GM21737 (cell line): ENCODE measurements around the gene PLCH1.

ENCODE experiments used
- ATAC-seq: cut with Tn5 transposase; IDR thresholded peaks from one replicate; pipeline ENCODE4 v1.9.1; 2021; ENCODE audit warnings: mild to moderate bottlenecking, moderate library complexity; ENCODE audit not compliant: unreplicated experiment

The PLCH1 gene

DNA sequence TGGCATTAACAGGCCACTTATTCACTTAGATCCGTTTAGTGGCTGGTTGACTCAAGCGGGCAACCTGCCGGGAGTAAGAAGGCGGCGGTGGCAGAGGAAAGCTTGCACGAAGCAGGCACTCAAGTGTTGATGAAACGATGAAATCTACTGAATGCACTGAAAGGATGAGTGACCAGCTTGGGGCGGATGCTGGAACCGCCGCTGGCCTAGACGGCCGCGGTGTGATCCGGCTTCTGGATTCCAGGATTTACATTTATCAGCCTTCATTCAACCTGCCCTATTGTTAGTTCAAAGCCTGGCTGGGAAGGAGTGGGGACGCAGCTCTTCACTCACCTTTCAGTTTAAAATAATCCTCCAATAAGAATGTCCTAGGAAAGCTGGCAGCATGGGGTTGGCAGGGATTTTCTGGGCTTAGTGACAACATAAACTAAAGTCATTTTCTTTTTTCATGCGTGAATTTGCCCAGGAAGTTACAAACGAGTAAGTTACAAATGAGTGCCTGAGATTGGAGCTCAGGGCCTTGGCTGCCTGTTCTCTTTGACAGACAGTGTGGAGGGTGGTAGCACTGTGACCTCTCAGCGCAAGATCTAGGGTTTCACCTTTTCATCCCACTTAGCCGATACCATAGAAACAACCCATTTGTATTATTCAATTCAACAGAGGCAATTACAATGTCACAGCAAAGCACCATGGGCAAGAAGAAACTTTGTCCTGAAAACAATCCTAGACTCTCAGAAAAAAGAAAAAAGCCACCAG, 1.1 kb upstream of the PLCH1 start:
- ATAC-seq: no peak

- ATAC-seq: peak; percentile 47
Measured at GRCh38 chr3:155744010-155744625, 753 bp downstream of the PLCH1 start.

GRCh38 chr3:155743606-155744005, 1.3 kb downstream of the PLCH1 start:
- no peak for ATAC-seq

DNA sequence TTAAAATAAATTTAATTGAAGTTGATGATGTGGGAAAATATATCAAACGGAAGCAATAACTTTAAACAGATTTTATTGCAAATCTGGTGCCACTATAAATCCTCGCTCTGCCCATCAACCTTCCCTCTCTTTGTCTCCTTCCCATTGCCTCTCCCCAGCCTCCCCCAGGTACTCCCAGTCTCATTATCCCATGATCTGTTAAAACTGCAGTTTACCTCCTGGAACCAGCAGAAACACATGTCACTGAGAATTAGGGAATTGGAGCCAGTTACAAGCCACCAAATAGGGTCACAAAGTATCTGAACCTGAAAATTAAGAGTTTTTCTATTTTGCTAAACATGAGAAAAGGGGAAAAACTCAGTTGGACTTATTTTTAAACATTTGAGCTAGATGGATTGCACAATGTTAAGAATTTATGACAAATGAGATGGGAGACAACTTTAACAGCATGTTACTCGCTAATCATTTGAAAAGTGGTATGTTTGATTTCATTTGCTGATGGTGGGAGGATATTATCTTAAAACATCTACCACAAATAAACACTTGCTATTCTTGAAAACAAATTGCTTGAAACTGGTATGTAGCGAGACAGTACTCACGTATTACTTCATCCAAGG, 2.4 kb downstream of the PLCH1 start:
- ATAC-seq: no peak

DNA sequence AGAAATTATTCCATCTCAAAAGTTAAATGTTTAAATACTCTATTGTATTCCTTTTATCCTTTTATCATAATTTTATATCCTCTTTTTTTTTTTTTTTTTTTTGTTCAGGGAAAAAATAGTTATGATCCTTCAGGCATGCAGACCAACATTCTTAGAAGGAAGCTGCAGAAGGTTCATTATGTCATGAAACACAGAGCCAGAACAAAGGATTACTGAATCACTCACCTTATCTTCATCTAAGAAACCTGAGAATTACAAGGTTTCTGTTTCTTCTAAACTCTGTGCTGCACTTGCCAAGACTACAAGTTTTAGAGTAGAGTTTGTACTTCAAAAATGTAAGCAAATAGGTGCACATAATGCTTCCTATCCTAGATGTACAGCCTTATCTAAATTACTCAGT, 3.3 kb downstream of the PLCH1 start:
- no peak for ATAC-seq

- ATAC-seq: no peak
Measured at GRCh38 chr3:155741101-155741500, 3.8 kb downstream of the PLCH1 start.

DNA sequence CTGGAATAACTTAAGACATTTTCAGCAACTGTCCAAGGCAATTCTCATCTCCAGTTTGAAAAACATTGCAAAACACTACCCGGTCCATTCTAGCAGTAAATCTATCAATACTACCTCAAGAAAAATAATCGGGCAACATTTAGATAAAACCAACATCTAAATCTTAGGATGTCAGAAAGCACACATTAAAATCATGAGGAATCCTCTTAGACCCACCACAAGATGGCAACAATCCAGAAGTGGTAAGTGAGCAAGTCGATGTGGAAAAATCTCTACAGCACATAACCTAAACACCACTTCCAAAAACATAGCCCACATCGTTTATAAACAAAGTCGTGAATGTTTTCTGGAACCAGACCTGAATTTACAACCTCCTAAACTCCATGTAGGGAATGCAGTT, 5.7 kb downstream of the PLCH1 start:
- no peak for ATAC-seq

DNA sequence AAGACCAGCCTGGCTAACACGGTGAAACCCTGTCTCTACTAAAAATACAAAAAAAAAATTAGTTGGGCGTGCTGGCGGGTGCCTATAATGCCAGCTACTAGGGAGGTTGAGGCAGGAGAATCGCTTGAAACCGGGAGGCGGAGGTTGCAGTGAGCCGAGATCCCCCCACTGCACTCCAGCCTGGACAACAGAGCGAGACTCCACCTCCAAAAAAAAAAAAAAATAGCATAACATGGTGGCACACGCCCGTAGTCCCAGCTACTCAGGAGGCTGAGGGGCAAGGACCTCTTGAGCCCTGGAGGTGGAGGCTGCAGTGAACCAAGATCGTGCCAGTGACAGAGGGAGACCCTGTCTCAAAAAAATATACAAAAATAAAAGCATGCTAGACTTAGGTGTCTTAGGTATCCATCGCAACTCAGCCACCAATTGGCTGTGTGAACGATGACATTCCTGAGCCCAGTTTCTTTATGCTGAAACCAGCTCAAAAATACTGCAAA, 6.2 kb downstream of the PLCH1 start:
- no peak for ATAC-seq

DNA sequence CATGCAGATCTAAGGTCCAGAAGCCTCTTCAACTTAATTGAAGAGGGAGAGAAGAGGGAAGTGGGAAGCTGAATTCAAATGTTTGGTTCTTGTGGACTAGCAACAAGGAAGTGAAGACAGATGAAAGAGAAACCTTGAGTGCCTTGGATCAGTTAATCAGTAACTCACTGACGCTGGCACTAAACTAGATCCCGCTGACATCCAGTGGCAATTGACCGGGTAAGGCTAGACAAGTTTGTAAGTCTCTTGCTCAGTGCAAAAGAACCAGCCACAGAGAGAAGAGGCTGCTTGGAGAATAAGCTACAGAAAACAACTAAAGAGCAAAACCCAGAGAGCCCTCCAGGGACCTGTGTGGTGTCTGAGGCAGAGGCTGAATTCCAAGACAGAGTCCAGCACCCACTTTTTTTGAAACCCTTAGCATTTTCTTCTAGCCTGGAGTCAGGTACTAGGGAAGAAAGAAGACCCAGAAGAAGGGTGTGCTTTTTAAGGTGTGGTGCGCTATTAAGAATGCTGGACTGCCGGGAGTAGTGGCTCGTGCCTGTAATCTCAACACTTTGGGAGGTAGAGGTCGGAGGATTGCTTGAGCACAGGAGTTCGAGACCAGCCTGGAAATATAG, 6.9 kb downstream of the PLCH1 start:
- peak; percentile 96 for ATAC-seq

DNA sequence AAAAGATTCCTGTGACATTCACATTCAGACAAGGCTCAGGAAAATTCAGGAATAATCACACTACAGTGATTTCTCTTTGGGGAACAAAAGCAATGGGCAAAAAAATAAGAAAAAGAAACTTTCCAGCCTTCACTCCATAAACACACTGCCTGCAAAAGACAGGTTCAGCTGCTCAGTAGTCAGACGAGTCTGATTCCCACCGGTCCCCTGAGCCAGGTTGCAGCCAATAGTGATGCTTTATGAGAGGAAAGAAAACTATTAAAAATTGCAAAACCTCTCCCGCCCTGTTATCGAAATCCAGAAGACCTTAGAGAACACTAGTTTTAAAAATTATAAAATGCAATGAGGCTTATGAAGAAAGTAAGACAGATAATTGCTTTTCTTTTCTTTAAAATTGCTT, 8.5 kb downstream of the PLCH1 start:
- no peak for ATAC-seq

DNA sequence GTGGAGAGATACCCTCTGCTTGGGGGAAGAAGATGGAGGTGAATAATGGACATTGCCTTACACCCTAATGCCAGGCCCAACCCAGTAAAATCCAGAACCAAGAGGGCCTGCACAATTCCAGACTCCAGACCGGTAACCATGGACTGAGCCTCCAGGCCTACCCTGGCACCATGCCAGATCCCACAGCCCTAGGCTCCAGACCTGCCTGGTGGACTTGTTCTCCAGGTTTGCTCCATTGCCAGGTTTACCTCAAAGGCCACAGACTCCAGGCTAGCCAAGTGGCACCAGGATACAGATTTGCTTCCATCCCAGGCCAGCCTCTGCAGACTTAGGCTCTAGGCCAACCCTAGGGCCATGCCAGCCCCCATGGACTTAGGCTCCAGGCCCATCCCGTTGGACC, 14.0 kb downstream of the PLCH1 start:
- ATAC-seq: no peak

DNA sequence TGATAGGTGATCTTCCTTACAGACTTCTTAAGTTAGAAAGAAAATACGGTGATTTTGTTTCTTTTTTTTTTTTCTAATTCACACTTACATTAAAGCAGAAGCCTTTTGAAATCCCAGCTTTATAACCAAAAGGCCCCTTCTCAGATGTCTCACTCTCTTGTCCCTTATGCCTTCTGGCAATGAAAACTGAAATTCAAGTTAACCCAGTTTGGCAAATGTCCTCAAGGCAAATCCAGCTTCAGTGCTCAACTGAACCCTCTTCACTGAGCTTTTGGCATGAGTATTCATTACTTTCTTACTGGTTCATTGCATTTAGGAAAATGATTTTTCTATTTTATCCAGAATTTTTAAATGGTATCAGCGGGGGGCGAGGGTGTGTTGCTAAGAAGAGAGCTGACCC, 17.0 kb downstream of the PLCH1 start:
- no peak for ATAC-seq

DNA sequence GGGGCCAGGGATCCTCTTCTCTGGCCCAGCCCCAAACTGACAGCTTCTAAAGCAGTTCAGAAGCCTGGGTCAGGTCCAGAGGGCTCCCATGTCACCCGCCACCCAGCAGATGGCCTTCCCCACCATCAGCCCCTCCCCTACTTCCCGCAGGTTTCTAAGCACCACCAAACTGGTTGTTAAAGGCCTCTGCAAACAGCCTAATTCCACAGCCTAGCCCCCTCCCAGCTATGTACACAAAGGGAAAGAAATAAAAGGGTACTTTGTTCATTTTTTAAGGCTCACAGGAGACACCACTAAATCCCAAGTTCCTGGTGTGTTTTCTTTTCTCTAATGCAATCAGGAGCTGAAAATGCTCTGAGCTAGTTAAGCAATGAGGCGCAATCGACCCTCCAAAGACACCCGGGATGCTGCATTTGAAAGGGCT, 30.6 kb downstream of the PLCH1 start:
- ATAC-seq: no peak

DNA sequence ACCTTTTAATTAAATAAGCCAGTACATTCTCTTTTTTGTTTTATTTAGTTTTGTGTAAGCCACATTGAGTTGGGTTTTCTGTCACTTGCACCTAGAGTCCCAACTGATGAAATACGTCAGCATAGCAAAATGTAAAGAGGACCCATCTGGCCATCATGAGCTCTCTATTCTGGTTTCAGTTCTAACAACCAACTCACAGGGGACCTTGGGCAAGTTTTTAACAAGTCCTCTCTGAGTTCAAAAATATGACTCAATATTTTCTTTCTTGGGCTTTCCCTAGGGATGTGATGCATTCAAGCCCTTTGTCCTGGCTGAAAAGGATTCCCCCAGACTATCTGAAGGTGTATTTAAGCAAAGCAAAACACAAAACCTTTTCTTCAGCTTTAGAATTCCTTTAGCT, 32.9 kb downstream of the PLCH1 start:
- peak; percentile 90 for ATAC-seq

DNA sequence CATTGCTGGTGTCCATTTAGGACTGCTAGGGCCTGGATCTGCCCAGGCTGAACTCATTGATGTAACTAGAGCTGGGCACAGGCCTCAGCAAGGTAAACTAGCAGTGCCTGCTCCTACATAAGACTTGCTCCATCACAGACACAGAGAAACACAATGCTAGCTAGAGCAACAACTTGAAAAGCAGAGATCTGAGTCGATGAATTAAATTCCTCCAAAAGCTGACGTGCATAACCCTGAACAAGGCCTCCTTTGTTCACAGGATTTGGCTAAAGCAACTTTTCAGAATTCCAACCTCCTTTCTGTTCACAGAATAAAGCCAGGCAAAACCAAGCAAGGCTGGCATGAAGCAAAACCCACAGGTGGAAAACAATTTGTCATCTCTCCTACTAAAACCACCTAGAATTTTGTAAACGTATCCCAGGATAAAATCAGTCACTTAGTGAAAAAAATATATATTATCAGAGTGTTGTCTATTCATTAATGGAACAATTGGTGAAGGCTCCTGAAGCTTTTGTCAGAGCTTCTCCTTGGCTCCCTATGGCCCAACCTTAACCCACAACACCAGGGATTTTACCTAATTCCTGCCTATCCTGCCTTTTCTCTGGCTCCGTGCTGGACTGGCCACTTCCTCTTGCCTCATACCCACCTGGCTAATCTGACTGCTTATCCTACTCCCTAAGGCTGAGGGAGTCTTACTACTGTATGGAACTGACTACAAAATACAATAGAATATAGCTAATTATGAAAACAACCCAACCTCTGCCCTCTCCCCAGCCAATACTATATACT, 39.9 kb downstream of the PLCH1 start:
- ATAC-seq: no peak

- no peak for ATAC-seq
Measured at GRCh38 chr3:155704061-155704460, 40.8 kb downstream of the PLCH1 start.

DNA sequence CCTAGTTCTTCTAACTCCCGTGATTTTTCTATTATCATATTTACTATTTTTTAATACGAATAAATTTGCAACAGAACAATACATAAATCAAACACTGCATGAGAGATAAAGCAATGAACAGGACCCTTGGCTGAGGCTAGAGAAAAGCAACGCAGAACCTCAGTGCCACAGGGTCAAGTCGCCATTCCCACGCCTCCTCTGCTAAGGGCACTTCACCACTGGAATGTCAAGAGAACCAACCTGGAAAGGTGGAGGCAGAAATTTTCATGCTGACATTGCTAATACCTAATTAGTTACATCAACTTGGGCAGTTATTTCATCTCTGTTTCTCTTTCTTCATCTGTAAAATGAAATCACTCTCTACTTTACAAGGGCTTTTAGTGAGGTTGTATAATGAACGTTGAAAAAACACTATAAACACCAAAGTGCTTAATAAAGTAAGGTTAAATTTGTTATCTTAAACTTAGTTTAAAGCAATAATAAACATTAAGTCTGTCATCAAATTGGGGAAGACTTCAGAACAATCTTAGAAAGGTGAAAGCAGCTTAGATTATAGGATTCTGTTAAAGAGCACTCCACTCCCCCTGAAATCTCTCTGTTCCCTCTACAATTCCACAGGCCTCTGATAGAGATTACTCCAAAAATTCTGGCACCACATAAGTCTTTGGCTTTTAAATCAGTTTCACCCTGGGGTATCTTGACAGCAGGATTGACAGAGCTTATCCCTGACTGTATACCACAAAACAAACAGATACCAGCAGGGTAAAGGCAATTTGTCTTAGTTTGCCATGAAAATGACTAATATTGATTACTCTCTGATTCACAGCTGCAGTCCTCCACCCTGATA, 41.9 kb downstream of the PLCH1 start:
- no peak for ATAC-seq

GRCh38 chr3:155701882-155702465, 42.9 kb downstream of the PLCH1 start:
- no peak for ATAC-seq

GRCh38 chr3:155697542-155697941, 47.3 kb downstream of the PLCH1 start:
- ATAC-seq: no peak

DNA sequence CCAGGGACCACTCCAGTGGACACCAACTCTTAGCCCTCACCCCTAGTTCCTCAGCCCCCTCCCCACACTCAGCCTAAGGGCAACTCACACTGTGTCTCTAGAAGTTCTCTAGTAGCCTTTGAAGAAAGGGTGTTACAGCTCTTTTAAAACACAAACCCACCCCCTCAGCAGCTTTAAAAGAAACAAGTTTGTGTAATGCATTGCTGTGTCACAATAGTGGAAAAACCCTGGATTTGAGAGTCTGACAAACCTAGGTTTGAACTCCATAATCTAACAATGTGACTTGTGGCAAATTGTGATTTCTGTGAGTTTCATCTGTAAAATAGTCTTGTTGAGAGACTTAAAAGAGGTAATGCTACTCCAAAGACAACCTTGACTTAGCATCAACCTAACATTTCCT, 54.0 kb downstream of the PLCH1 start:
- ATAC-seq: no peak
